GM23338 (cell line): ENCODE data around the gene PIWIL4.

Experiments used
- CTCF ChIP-seq, 2 experiments: fragments of 200-600 bp in 1 of 2; sonication (generic) in 1 of 2; conservative IDR thresholded peaks; 2 replicates each; pipeline versions ENCODE4 v1.5.1 to v1.6.1; 2016 to 2017; ENCODE audit warnings: antibody characterized with exemption in 2 of 2, low read depth in 2 of 2, mild to moderate bottlenecking in 2 of 2, moderate library complexity in 1 of 2
- EZH2 ChIP-seq: fragments of 200-600 bp; sonication (generic); IDR thresholded peaks from one replicate; pipeline ENCODE4 v1.8.0; 2017; ENCODE audit warnings: antibody characterized with exemption, mild to moderate bottlenecking, low read depth; ENCODE audit not compliant: unreplicated experiment
- POLR2AphosphoS5 ChIP-seq: IDR thresholded peaks from 2 replicates; pipeline ENCODE4 v1.6.1; 2016; ENCODE audit warnings: antibody characterized with exemption, low read depth

- TF ChIP-seq CTCF (conservative IDR thresholded peaks at IDR 0.05; ENCODE audit: low read depth in 2 of 2) (no peak), EZH2 (no peak), POLR2AphosphoS5 (no peak)
Observed at GRCh38 chr11:94590352-94591041, 23.3 kb downstream of the PIWIL4 start.
